Endodermal cell (in vitro differentiated cells): ENCODE results near the gene MCU. TPM values are rescaled to one million over a fixed set of nuclear protein-coding genes. Genes with fewer than 3 reads are reported as not detected.
"Not testable (repeated sequence)": the region's sequence is repeated elsewhere in the genome, so short reads cannot be mapped to it uniquely, and the experiment has no call there.

Source experiments
- DNase-seq: peaks from one replicate; pipeline ENCODE4 v3.0.0-alpha.2; 2017
- H3K27ac ChIP-seq: 2 replicates; pipeline ENCODE4 v1.5.1; 2013; ENCODE audit warnings: mild to moderate bottlenecking, low read depth, low read length, moderate library complexity
- H3K27me3 ChIP-seq: 2 replicates; pipeline ENCODE4 v1.6.1; 2013; ENCODE audit warnings: mild to moderate bottlenecking, low read length, moderate library complexity; ENCODE audit not compliant: insufficient read depth, control insufficient read depth, poor library complexity, severe bottlenecking
- H3K36me3 ChIP-seq: 2 replicates; pipeline ENCODE4 v1.7.0; 2013; ENCODE audit warnings: mild to moderate bottlenecking, low read length, moderate library complexity; ENCODE audit not compliant: control insufficient read depth, insufficient read depth
- H3K4me1 ChIP-seq: one replicate; pipeline ENCODE4 v1.7.0; 2013; ENCODE audit warnings: low read length; ENCODE audit not compliant: control insufficient read depth, insufficient read depth
- H3K4me3 ChIP-seq: 2 replicates; pipeline ENCODE4 v1.5.1; 2013; ENCODE audit warnings: mild to moderate bottlenecking, low read length, moderate library complexity
- H3K9ac ChIP-seq: 2 replicates; pipeline ENCODE4 v1.6.1; 2013; ENCODE audit warnings: mild to moderate bottlenecking, low read length, moderate library complexity; ENCODE audit not compliant: poor library complexity, severe bottlenecking; ENCODE audit errors: extremely low read depth
- H3K9me3 ChIP-seq: 2 replicates; pipeline ENCODE4 v1.6.1; 2013; ENCODE audit warnings: mild to moderate bottlenecking, low read length, moderate library complexity; ENCODE audit not compliant: control insufficient read depth
- H3K27ac Mint-ChIP-seq: 2 replicates; pipeline ENCODE4 v1.8.0; 2020; ENCODE audit warnings: mixed read lengths
- H3K27me3 Mint-ChIP-seq: 2 replicates; pipeline ENCODE4 v1.8.0; 2021; ENCODE audit warnings: mild to moderate bottlenecking, mixed read lengths; ENCODE audit not compliant: insufficient read depth
- H3K36me3 Mint-ChIP-seq: 2 replicates; pipeline ENCODE4 v1.8.0; 2020; ENCODE audit warnings: low read depth, mixed read lengths
- H3K4me1 Mint-ChIP-seq: 2 replicates; pipeline ENCODE4 v1.8.0; 2020; ENCODE audit warnings: mixed read lengths
- H3K4me3 Mint-ChIP-seq: 2 replicates; pipeline ENCODE4 v1.8.0; 2020; ENCODE audit warnings: mild to moderate bottlenecking, moderate library complexity, mixed read lengths
- H3K9me3 Mint-ChIP-seq: 2 replicates; pipeline ENCODE4 v1.8.0; 2020; ENCODE audit warnings: mild to moderate bottlenecking, mixed read lengths
- CTCF ChIP-seq: fragments of 200-600 bp; sonication (generic); conservative IDR thresholded peaks from 2 replicates; pipeline ENCODE4 v1.5.0; 2021; ENCODE audit warnings: antibody characterized with exemption, mild to moderate bottlenecking
- WGBS, 2 experiments: methylation state at CpG; one replicate each; pipeline versions ENCODE4 v1.1.5 to v1.1.7; 2013; ENCODE audit warnings: missing lambda C conversion rate in 2 of 2, mixed read lengths in 1 of 2; ENCODE audit not compliant: insufficient coverage in 1 of 2, insufficient read length in 1 of 2; 5-methylcytosine and 5-hydroxymethylcytosine counted together
- total RNA-seq, 2 donors: library from RNA; stranded (reverse); fragmentation: NEBNext Ultra II Directional in 1 of 2; extraction: Animal tissue kit (Norgen Biotek cat#: 25700) in 1 of 2; gene quantifications; 2 replicates in 1 of 2; 3 replicates in 1 of 2; pipeline ENCODE4 v1.2.1, GENCODE V29; 2021

The MCU gene
- total RNA-seq, 2 donors from 2014 or later: 46.1 to 48.5 TPM

- peaks cover 2% of the 10 kb centered on the region for H3K9me3 Mint-ChIP-seq
- Histone ChIP-seq H3K27ac (no peak overlapping the region), H3K4me1 (no peaks in the 10 kb centered on the region), H3K9me3 (no peaks in the 10 kb centered on the region), H3K27me3 (no peaks in the 10 kb centered on the region), H3K9ac (no peak overlapping the region), H3K4me3 (no peak overlapping the region), H3K36me3 (no peaks in the 10 kb centered on the region)
- H3K4me3 Mint-ChIP-seq: no peak overlapping the region
- H3K4me1 Mint-ChIP-seq: no peaks in the 10 kb centered on the region
- H3K27me3 Mint-ChIP-seq: no peaks in the 10 kb centered on the region
- no peaks in the 10 kb centered on the region for H3K36me3 Mint-ChIP-seq
- no peak overlapping the region for H3K27ac Mint-ChIP-seq
- no peak for TF ChIP-seq CTCF
- no peak for DNase-seq
- WGBS, 2 experiments: 100% methylated on average over 1 of the region's 1 CpG; no CpG with 5 or more reads in 1 of the 2 experiments
These were observed 18.7 kb upstream of the MCU start for GRCh38 chr10:72673280-72673679.

DNA sequence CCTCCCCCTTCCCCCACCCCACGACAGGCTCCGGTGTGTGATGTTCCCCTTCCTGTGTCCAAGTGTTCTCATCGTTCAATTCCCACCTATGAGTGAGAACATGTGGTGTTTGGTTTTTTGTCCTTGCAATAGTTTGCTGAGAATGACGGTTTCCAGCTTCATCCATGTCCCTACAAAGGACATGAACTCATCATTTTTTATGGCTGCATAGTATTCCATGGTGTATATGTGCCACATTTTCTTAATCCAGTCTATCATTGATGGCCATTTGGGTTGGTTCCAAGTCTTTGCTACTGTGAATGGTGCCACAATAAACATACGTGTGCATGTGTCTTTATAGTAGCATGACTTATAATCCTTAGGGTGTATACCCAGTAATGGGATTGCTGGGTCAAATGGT is 17.8 kb upstream of the MCU start:
- not testable (repeated sequence) for DNase-seq, H3K4me1 Mint-ChIP-seq, H3K36me3 ChIP-seq, H3K9me3 Mint-ChIP-seq, H3K9ac ChIP-seq, H3K27ac Mint-ChIP-seq, H3K27ac ChIP-seq, H3K4me3 ChIP-seq, H3K4me3 Mint-ChIP-seq, H3K4me1 ChIP-seq, H3K36me3 Mint-ChIP-seq, H3K27me3 ChIP-seq, H3K27me3 Mint-ChIP-seq, H3K9me3 ChIP-seq
- WGBS, 2 experiments: 97 to 100% methylated on average over 1 to 3 of the region's 5 CpGs

- Histone ChIP-seq H3K27me3 (no peaks in the 10 kb centered on the region), H3K4me1 (no peaks in the 10 kb centered on the region), H3K9me3 (no peaks in the 10 kb centered on the region), H3K4me3 (no peak overlapping the region), H3K36me3 (no peaks in the 10 kb centered on the region), H3K27ac (no peak overlapping the region), H3K9ac (no peak overlapping the region)
- WGBS, 2 experiments: 83 to 91% methylated on average over 3 to 4 of the region's 4 CpGs
- DNase-seq: no peak
- Mint-ChIP-seq H3K36me3 (no peaks in the 10 kb centered on the region), H3K27ac (no peak overlapping the region), H3K27me3 (no peaks in the 10 kb centered on the region), H3K4me1 (no peaks in the 10 kb centered on the region), H3K4me3 (no peak overlapping the region), H3K9me3 (no peaks in the 10 kb centered on the region)
- TF ChIP-seq CTCF: no peak
These were observed 12.1 kb upstream of the MCU start for GRCh38 chr10:72679838-72680241.

GRCh38 chr10:72682638-72683037 is 9.3 kb upstream of the MCU start:
- Mint-ChIP-seq H3K9me3 (no peaks in the 10 kb centered on the region), H3K27me3 (no peaks in the 10 kb centered on the region), H3K4me3 (no peak overlapping the region), H3K4me1 (peaks cover 4% of the 10 kb centered on the region), H3K36me3 (no peaks in the 10 kb centered on the region), H3K27ac (no peak overlapping the region)
- no peak overlapping the region for H3K4me3 ChIP-seq
- WGBS, 2 experiments: 89 to 97% methylated on average over 4 to 6 of the region's 6 CpGs
- TF ChIP-seq CTCF: no peak
- no peak overlapping the region for H3K27ac ChIP-seq
- DNase-seq: no peak
- H3K36me3 ChIP-seq: no peaks in the 10 kb centered on the region
- H3K4me1 ChIP-seq: no peaks in the 10 kb centered on the region
- H3K27me3 ChIP-seq: no peaks in the 10 kb centered on the region
- H3K9me3 ChIP-seq: no peaks in the 10 kb centered on the region
- no peak overlapping the region for H3K9ac ChIP-seq
